Muscle of arm (tissue), 12 donors: ENCODE results near the gene C10orf95. TPM values are rescaled to one million over a fixed set of nuclear protein-coding genes. Genes with fewer than 3 reads are reported as not detected.

Experiments used
- DNase-seq: peaks from one replicate; pipeline ENCODE4 v3.0.0-alpha.2; 2013
- polyA plus RNA-seq, 12 donors: library from polyadenylated mRNA; unstranded; fragments of 120-200 nt; gene quantifications; one replicate each; pipeline ENCODE4 v1.2.1, GENCODE V29; 2013; ENCODE audit not compliant: insufficient read length in 12 of 12

Gene C10orf95
- polyA plus RNA-seq, 12 donors, result 0.11 to 0.39 (median 0.18) TPM; not detected in 6

- DNase-seq, result no peak
These were observed 49.4 kb downstream of the C10orf95 start for GRCh38 chr10:102401735-102402511.

- DNase-seq, result no peak
These were observed 50.0 kb downstream of the C10orf95 start for GRCh38 chr10:102401342-102401654.

GRCh38 chr10:102400598-102401341 is 50.6 kb downstream of the C10orf95 start:
- DNase-seq, result no peak

- DNase-seq, result no peak
These were observed 51.3 kb downstream of the C10orf95 start for GRCh38 chr10:102400076-102400475.

Other genes starting within 250 kb of the C10orf95 start
- gene ELOVL3, start 225.2 kb downstream of the C10orf95 start, polyA plus RNA-seq, result 1 to 10 TPM in 1 of 12 donors, under 1 TPM in 9, not detected in 2; 0.39 to 1.3 (median 0.58) TPM
- 10 to 100 TPM in 8 of 12 donors, 1 to 10 TPM in 3, not detected in 1; 7.0 to 26.2 (median 12.8) TPM for gene PITX3, start 210.0 kb downstream of the C10orf95 start, polyA plus RNA-seq
- 10 to 100 TPM in 11 of 12 donors, not detected in 1; 29.2 to 56.2 (median 50.1) TPM for gene GBF1, start 206.0 kb downstream of the C10orf95 start, polyA plus RNA-seq
- gene NFKB2, start 55.8 kb downstream of the C10orf95 start, polyA plus RNA-seq, result 10 to 100 TPM in 11 of 12 donors, not detected in 1; 11.2 to 29.2 (median 14.8) TPM
- gene PSD, start 32.8 kb downstream of the C10orf95 start, polyA plus RNA-seq, result 10 to 100 TPM in 2 of 12 donors, 1 to 10 TPM in 9, not detected in 1; 2.6 to 25.8 (median 5.0) TPM
- 1 to 10 TPM in 10 of 12 donors, not detected in 2; 2.6 to 7.2 (median 3.9) TPM for gene FBXL15, start 30.7 kb downstream of the C10orf95 start, polyA plus RNA-seq
- 10 to 100 TPM in 11 of 12 donors, not detected in 1; 35.7 to 58.9 (median 51.1) TPM for gene CUEDC2, start 19.0 kb downstream of the C10orf95 start, polyA plus RNA-seq
- gene ACTR1A, start 51.2 kb upstream of the C10orf95 start, polyA plus RNA-seq, result 10 to 100 TPM in 11 of 12 donors, not detected in 1; 53.7 to 88.2 (median 81.1) TPM
- gene SUFU, start 52.4 kb upstream of the C10orf95 start, polyA plus RNA-seq, result 10 to 100 TPM in 11 of 12 donors, not detected in 1; 10.8 to 24.1 (median 15.3) TPM
- 100 to 1,000 TPM in 2 of 12 donors, 10 to 100 TPM in 10; 60.8 to 367 (median 74.1) TPM for gene TRIM8, start 192.9 kb upstream of the C10orf95 start, polyA plus RNA-seq